ENCODE results near the gene MTMR1.

GRCh38 chrX:150690126-150690525 is 3.1 kb upstream of the MTMR1 start:
- TF ChIP-seq CTCF (IDR thresholded peaks at IDR 0.05), result no peak
- no peak for TF ChIP-seq POLR2A (IDR thresholded peaks at IDR 0.05; ENCODE audit: low read depth)

Measured in esophagus muscularis mucosa (tissue), 3 donors.